Neural cell (in vitro differentiated cells): Measurements from ENCODE around the gene CSNK1G3.

Source experiments
- POLR2AphosphoS5 ChIP-seq: IDR thresholded peaks from 2 replicates; pipeline ENCODE4 v1.6.1; 2012
- TAF1 ChIP-seq: IDR thresholded peaks from 2 replicates; pipeline ENCODE4 v1.6.1; 2012; ENCODE audit warnings: low read depth

GRCh38 chr5:123537845-123538244 lies 25.9 kb downstream of the CSNK1G3 start:
- TF ChIP-seq POLR2AphosphoS5 (no peak), TAF1 (no peak)
